ENCODE measurements around the gene MTMR12.
A peak's percentile ranks its signal among the peaks of the same experiment; 100 is the strongest.
"Not testable (repeated sequence)": the region's sequence is repeated elsewhere in the genome, so short reads cannot be mapped to it uniquely, and the experiment has no call there.

MTMR12 gene

GRCh38 chr5:32314152-32314488 lies 1.4 kb upstream of the MTMR12 start:
- not testable (repeated sequence) for H3K27me3 Mint-ChIP-seq, H3K27ac Mint-ChIP-seq, H3K9me3 Mint-ChIP-seq, H3K36me3 Mint-ChIP-seq
- Mint-ChIP-seq H3K4me3 (peak overlapping the region; percentile 55), H3K4me1 (peaks cover 28% of the 10 kb centered on the region)

DNA sequence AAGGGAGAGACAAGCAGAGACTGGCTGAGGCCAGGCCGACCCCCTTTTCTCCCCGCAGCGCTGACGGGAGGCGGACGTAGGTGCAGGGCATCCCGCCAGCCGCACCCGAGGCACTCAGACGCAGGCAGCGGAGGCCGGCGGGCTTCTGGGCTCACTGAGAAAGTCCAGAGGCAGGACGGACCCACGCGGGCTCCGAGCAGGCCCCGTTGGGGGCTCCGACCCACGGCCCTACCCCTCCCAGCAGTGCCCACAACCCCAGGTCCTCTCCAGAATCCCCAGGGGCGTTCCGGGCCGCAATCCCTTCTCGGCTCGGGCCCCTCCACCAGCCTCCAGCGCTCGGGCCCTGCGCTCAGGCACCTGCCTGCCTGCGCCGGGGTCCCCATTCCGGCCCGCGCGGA lies 543 bp downstream of the MTMR12 start:
- H3K4me1 Mint-ChIP-seq: peaks cover 46% of the 10 kb centered on the region
- H3K27ac Mint-ChIP-seq: peak overlapping the region; percentile 87
- no peaks in the 10 kb centered on the region for H3K27me3 Mint-ChIP-seq
- peak overlapping the region; percentile 98 for H3K4me3 Mint-ChIP-seq
- H3K9me3 Mint-ChIP-seq: no peaks in the 10 kb centered on the region
- no peaks in the 10 kb centered on the region for H3K36me3 Mint-ChIP-seq

DNA sequence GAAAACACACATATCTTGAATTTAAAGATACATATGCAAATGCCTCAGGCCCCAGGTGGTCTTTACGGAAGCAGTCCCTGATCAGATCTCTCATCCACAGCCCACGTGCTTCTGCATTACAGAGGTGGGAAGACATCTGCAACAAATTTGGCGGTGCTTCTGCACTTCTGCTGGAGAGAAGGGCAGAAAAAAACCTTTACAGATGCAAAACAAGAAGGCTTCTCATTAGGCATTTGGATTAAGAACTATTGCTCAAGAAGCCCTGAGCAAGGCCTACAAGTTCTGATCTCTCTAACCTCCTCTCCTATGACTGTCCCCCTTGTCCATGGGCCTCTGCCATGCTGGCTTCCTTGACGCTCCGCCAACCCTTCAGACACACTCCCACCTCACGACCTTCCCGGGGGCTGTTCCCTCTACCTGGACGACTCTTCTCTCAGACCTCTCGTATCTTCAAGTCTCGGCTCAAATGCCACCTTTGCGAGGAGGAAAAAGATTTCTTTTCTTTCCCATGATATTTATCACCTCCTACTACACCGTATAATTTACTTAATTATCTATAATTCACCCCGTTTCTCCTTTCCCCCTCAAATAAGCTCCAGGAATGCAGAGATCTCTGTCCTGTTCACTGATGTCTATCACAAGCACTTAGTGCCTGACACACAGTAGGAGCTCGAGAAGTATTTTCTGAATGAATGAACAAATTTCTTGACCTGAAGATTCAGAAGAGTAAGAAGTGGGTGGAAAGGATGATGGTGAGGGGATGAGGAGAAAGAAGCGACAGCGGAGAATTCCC lies 1.1 kb downstream of the MTMR12 start:
- H3K36me3 Mint-ChIP-seq: no peaks in the 10 kb centered on the region
- no peaks in the 10 kb centered on the region for H3K27me3 Mint-ChIP-seq
- peak overlapping the region; percentile 87 for H3K27ac Mint-ChIP-seq
- H3K9me3 Mint-ChIP-seq: no peaks in the 10 kb centered on the region
- peaks cover 51% of the 10 kb centered on the region for H3K4me1 Mint-ChIP-seq
- H3K4me3 Mint-ChIP-seq: peak overlapping the region; percentile 98

DNA sequence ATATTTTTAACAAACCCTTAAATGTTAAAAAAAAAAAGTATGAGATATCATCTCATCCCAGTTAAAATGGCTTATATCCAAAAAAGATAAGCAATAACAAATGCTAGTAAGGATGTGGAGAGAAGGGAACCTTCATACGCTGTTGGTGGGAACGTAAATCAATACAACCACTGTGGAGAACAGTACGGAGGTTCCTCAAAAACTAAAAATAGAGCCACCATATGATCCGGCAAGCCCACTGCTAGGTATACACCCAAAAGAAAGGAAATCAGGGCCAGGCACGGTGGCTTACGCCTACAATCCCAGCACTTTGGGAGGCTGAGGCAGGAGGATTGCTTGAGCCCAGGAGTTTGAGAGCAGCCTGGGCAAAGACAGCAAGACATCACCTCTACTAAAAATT lies 3.0 kb downstream of the MTMR12 start:
- Mint-ChIP-seq H3K4me3 (no peak overlapping the region), H3K27me3 (no peaks in the 10 kb centered on the region), H3K27ac (no peak overlapping the region), H3K36me3 (peaks cover under 1% of the 10 kb centered on the region), H3K4me1 (peaks cover 65% of the 10 kb centered on the region), H3K9me3 (no peaks in the 10 kb centered on the region)

DNA sequence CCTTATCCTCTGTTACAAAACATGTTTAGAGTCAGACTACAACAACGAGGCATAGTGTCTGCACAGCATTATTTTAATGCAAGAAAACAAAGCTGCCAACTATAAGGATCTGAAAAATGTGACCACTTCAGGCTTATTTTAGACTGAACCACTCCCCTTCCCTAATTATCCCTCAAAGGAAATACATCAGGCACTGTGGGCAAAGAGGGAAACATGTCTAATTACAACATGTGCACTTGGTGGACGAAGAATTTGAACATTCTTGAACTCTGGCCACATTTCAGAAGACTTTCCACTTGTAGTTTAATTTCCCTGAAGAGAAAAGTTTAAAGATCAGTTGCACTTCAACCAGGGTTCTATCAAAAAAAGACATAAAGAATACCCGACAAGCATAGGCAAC lies 3.8 kb downstream of the MTMR12 start:
- Mint-ChIP-seq H3K4me3 (peak overlapping the region; percentile 15), H3K27me3 (no peaks in the 10 kb centered on the region), H3K36me3 (peaks cover 3% of the 10 kb centered on the region), H3K9me3 (no peaks in the 10 kb centered on the region), H3K27ac (no peak overlapping the region), H3K4me1 (peaks cover 74% of the 10 kb centered on the region)

GRCh38 chr5:32307769-32308194 lies 5.0 kb downstream of the MTMR12 start:
- no peak overlapping the region for H3K27ac Mint-ChIP-seq
- no peaks in the 10 kb centered on the region for H3K9me3 Mint-ChIP-seq
- peaks cover 85% of the 10 kb centered on the region for H3K4me1 Mint-ChIP-seq
- H3K27me3 Mint-ChIP-seq: no peaks in the 10 kb centered on the region
- H3K36me3 Mint-ChIP-seq: peaks cover 3% of the 10 kb centered on the region
- no peak overlapping the region for H3K4me3 Mint-ChIP-seq

- no peaks in the 10 kb centered on the region for H3K27me3 Mint-ChIP-seq
- H3K4me3 Mint-ChIP-seq: no peak overlapping the region
- no peak overlapping the region for H3K27ac Mint-ChIP-seq
- H3K36me3 Mint-ChIP-seq: peaks cover 6% of the 10 kb centered on the region
- peaks cover 89% of the 10 kb centered on the region for H3K4me1 Mint-ChIP-seq
- no peaks in the 10 kb centered on the region for H3K9me3 Mint-ChIP-seq
Observed at GRCh38 chr5:32304622-32305021, 8.1 kb downstream of the MTMR12 start.

DNA sequence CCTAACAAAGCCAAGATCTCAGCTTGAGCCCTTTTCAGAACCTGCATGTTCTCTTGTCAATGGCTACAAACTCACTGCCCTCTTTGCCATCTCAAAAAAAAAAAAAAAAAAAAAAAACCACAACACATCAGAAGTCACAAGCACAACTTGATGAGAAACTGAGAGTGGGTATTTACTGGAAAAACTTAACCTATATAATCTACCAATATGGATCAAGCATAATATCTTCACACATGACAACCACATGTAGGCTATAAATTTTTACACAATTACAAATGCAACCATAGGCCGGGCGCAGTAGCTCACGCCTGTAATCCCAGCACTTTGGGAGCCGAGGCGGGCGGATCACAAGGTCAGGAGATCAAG lies 9.0 kb downstream of the MTMR12 start:
- Mint-ChIP-seq H3K4me1 (peaks cover 86% of the 10 kb centered on the region), H3K36me3 (peaks cover 6% of the 10 kb centered on the region), H3K4me3 (no peak overlapping the region), H3K9me3 (no peaks in the 10 kb centered on the region), H3K27ac (no peak overlapping the region), H3K27me3 (no peaks in the 10 kb centered on the region)

- Mint-ChIP-seq H3K4me3 (no peak overlapping the region), H3K9me3 (no peaks in the 10 kb centered on the region), H3K36me3 (peaks cover 7% of the 10 kb centered on the region), H3K4me1 (peaks cover 84% of the 10 kb centered on the region), H3K27me3 (no peaks in the 10 kb centered on the region), H3K27ac (no peak overlapping the region)
Observed at GRCh38 chr5:32302835-32303754, 9.6 kb downstream of the MTMR12 start.

GRCh38 chr5:32301891-32302290 lies 10.8 kb downstream of the MTMR12 start:
- peaks cover 85% of the 10 kb centered on the region for H3K4me1 Mint-ChIP-seq
- no peak overlapping the region for H3K4me3 Mint-ChIP-seq
- no peaks in the 10 kb centered on the region for H3K9me3 Mint-ChIP-seq
- no peak overlapping the region for H3K27ac Mint-ChIP-seq
- no peaks in the 10 kb centered on the region for H3K27me3 Mint-ChIP-seq
- peaks cover 14% of the 10 kb centered on the region for H3K36me3 Mint-ChIP-seq

DNA sequence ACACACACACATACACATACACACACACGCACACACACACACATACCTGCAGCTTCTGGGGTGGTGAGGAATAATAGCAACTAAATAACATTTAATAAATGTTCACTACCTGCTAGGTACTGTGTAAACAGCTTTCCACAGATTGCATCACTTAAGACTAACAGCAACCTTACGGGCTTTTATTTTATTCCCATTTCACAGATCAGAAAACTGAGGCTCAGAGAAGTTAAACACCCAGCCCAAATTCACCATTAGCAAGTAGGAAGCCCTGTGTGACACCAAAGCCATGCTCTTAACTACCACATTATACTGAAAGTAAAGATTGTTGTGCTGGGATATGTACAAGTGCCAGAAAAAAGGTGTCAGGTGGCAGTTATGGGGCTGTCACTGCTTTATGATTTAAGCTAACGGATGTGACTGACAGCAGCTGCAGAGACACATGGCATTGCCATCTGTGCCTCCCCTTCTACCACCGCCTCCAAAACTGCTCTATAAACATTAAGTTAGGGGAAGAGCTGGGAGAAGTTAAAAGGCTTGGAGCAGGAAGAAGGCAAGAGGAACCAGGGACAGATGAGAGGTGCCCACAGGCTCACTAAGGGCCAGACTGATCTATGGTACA lies 13.6 kb downstream of the MTMR12 start:
- H3K27me3 Mint-ChIP-seq: no peaks in the 10 kb centered on the region
- no peak overlapping the region for H3K27ac Mint-ChIP-seq
- H3K4me1 Mint-ChIP-seq: peaks cover 64% of the 10 kb centered on the region
- H3K9me3 Mint-ChIP-seq: no peaks in the 10 kb centered on the region
- H3K4me3 Mint-ChIP-seq: no peak overlapping the region
- peaks cover 11% of the 10 kb centered on the region for H3K36me3 Mint-ChIP-seq

DNA sequence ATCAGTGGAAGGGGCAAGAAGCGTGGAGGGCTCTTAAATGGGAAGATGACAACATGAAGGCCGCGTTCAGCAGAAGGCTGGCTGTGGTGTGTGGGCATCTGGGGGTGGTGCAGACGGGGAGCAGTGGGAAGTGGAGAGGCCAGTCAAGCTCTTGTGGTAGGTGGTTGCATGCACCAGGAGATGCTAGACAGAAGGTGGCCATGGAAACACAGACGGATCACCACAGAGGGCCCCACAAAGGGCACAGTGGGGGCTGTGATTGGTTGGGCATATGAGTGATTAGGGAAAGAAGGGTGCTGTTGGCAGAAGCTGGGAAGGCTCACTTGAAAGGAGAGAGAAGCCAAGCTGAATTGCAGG lies 14.7 kb downstream of the MTMR12 start:
- no peak overlapping the region for H3K4me3 Mint-ChIP-seq
- no peaks in the 10 kb centered on the region for H3K27me3 Mint-ChIP-seq
- peak overlapping the region; percentile 23 for H3K27ac Mint-ChIP-seq
- H3K9me3 Mint-ChIP-seq: no peaks in the 10 kb centered on the region
- peaks cover 19% of the 10 kb centered on the region for H3K36me3 Mint-ChIP-seq
- peaks cover 61% of the 10 kb centered on the region for H3K4me1 Mint-ChIP-seq

DNA sequence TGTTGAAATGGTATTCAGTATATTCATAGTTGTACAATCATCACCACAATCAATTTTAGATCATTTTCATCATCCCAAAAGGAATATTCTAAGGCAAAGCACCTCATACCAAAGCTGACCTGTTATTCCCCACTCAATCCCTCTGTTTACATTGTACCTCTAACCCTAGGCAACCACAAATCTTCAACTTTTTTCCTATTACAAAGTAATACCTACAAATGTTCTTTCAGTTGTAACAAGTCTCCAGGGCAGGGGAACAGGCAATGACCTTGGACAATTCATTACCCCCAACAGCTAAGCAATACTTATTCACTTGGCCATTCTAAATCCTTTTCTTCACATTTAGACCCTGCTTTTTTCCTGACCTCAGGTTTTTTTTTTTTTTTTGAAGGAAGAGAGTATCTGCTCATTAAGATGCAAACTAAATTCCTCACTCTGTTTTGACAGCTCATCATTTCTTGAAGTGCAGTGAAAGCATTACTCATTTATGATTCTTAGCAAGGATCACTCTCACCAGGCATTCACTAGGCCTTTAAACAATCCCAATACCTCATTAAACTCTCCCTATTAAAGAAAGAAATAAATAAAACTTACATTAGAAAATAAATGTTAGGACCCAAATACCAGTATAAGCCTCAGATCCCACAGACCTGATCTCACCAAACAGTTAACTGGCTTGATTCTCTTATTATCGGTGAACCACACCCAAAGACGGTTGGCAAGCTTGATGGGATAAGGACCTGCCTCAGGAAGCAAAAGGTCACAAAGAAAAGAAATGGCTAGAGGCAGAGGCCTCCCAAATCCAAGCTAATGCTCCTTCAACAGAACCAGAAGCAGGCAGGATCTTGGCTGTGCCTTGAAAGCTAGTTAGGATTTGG lies 15.3 kb downstream of the MTMR12 start:
- Mint-ChIP-seq H3K4me3 (no peak overlapping the region), H3K4me1 (peaks cover 58% of the 10 kb centered on the region), H3K27me3 (no peaks in the 10 kb centered on the region), H3K36me3 (peaks cover 21% of the 10 kb centered on the region), H3K27ac (no peak overlapping the region), H3K9me3 (no peaks in the 10 kb centered on the region)

- Mint-ChIP-seq H3K36me3 (peaks cover 21% of the 10 kb centered on the region), H3K4me1 (peaks cover 54% of the 10 kb centered on the region)
- H3K9me3 Mint-ChIP-seq, H3K4me3 Mint-ChIP-seq, H3K27ac Mint-ChIP-seq, H3K27me3 Mint-ChIP-seq: not testable (repeated sequence)
Observed at GRCh38 chr5:32295966-32296772, 16.6 kb downstream of the MTMR12 start.

Data from activated naive CD4-positive, alpha-beta T cell treated with anti-CD3 and anti-CD28 coated beads, Interleukin-2, amount 50 U/mL, for 24 hours (primary cell).